ENCODE measurements around the gene LIMS2.

LIMS2 gene

DNA sequence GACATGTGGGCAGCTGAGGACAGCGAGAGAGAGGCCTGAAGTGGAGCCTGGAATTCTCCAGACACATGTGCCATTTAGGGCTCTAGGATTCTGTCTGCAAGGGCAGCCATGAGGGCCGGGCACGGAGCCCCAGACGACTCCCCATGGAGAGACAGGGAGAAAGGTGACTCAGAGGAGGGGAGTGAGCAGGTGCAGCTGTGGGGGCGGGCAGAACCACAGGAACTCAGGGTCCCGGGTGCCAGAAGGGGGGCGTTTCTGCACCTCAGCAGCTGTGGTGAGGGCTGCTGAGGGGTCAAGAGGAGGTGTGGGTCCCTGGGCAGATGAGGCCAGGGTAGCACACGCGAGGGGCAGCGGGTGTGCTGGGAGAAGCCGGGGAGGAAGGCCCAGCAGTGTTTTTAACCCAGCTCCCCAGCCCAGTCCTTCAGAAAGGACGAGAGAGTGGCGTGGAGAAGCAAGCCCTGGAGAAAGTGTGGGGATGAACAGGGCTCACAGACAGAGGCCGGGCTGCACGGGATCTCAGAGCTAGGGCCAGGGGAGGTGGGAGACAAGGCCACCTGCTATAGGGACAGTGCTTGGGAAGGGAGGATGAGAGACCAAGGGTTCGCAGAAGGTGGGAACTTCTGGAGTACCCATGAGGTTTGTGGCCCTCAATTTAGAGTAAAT, 21.8 kb downstream of the LIMS2 start:
- no peaks in the 10 kb centered on the region for H3K9me2 ChIP-seq (replicated peaks; ENCODE audit: insufficient read depth, low read length)
- H3K79me2 ChIP-seq (ENCODE audit: insufficient read depth, low read length): no peaks in the 10 kb centered on the region
- no peak overlapping the region for H3K9ac ChIP-seq (ENCODE audit: low read length)
- no peaks in the 10 kb centered on the region for H3K9me3 ChIP-seq (ENCODE audit: insufficient read depth, low read length)
- H3K27me3 ChIP-seq (ENCODE audit: low read length): no peaks in the 10 kb centered on the region
- H3F3A ChIP-seq (ENCODE audit: insufficient read depth): no peaks in the 10 kb centered on the region
- no peak overlapping the region for H3K4me3 ChIP-seq (ENCODE audit: insufficient read depth, low read length, poor library complexity, severe bottlenecking)
- H3K4me2 ChIP-seq (ENCODE audit: low read depth, low read length, poor library complexity, severe bottlenecking): no peak overlapping the region
- no peaks in the 10 kb centered on the region for H4K20me1 ChIP-seq (ENCODE audit: low read depth, low read length)
- no peaks in the 10 kb centered on the region for H3K36me3 ChIP-seq (ENCODE audit: low read length)
- TF ChIP-seq, protein P1, sequence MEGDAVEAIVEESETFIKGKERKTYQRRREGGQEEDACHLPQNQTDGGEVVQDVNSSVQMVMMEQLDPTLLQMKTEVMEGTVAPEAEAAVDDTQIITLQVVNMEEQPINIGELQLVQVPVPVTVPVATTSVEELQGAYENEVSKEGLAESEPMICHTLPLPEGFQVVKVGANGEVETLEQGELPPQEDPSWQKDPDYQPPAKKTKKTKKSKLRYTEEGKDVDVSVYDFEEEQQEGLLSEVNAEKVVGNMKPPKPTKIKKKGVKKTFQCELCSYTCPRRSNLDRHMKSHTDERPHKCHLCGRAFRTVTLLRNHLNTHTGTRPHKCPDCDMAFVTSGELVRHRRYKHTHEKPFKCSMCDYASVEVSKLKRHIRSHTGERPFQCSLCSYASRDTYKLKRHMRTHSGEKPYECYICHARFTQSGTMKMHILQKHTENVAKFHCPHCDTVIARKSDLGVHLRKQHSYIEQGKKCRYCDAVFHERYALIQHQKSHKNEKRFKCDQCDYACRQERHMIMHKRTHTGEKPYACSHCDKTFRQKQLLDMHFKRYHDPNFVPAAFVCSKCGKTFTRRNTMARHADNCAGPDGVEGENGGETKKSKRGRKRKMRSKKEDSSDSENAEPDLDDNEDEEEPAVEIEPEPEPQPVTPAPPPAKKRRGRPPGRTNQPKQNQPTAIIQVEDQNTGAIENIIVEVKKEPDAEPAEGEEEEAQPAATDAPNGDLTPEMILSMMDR (IDR thresholded peaks at IDR 0.05; ENCODE audit: insufficient read depth, low read length, poor library complexity, severe bottlenecking): no peak
- TF ChIP-seq EZH2phosphoT487 (conservative IDR thresholded peaks at IDR 0.05; ENCODE audit: low read length): no peak
- H2AFZ ChIP-seq (ENCODE audit: low read depth, low read length, severe bottlenecking): no peak overlapping the region
- no peak overlapping the region for H3K27ac ChIP-seq (ENCODE audit: low read depth, low read length)

DNA sequence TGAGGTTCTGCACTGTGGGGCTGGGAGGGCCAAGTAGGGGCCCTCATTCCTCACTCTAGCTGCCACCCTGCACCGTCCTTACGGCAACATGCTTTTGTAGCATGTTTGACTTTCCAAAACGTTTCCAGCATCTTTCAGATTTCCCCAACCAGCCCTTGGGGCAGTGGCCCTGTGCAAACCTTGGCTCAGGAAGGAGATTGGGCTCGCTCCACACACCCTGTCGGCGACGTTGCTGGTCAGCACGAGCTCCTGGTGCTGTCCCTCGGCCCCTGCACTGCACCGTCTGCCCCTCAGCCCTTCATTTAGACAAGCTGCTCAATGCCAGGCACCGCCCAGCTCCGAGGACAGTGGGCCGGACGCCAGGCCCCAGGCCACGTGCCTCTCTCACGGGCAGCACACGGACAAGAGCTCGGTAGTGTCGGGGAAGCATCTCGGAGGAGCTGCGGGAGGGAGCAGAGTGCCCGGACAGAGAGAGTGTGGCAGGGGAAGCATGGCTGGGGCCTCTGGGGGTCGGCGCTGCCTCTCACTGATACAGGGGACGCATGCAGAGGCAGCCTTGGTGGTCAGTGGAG, 22.5 kb downstream of the LIMS2 start:
- H3K36me3 ChIP-seq (ENCODE audit: low read length): no peaks in the 10 kb centered on the region
- no peak overlapping the region for H3K9ac ChIP-seq (ENCODE audit: low read length)
- no peaks in the 10 kb centered on the region for H3K27me3 ChIP-seq (ENCODE audit: low read length)
- H3F3A ChIP-seq (ENCODE audit: insufficient read depth): no peaks in the 10 kb centered on the region
- no peaks in the 10 kb centered on the region for H3K9me3 ChIP-seq (ENCODE audit: insufficient read depth, low read length)
- H3K9me2 ChIP-seq (replicated peaks; ENCODE audit: insufficient read depth, low read length): no peaks in the 10 kb centered on the region
- H2AFZ ChIP-seq (ENCODE audit: low read depth, low read length, severe bottlenecking): no peak overlapping the region
- H4K20me1 ChIP-seq (ENCODE audit: low read depth, low read length): no peaks in the 10 kb centered on the region
- no peak for TF ChIP-seq EZH2phosphoT487 (conservative IDR thresholded peaks at IDR 0.05; ENCODE audit: low read length)
- TF ChIP-seq, protein P1 (IDR thresholded peaks at IDR 0.05; ENCODE audit: insufficient read depth, low read length, poor library complexity, severe bottlenecking): no peak
- no peak overlapping the region for H3K4me2 ChIP-seq (ENCODE audit: low read depth, low read length, poor library complexity, severe bottlenecking)
- no peaks in the 10 kb centered on the region for H3K79me2 ChIP-seq (ENCODE audit: insufficient read depth, low read length)
- no peak overlapping the region for H3K27ac ChIP-seq (ENCODE audit: low read depth, low read length)
- no peak overlapping the region for H3K4me3 ChIP-seq (ENCODE audit: insufficient read depth, low read length, poor library complexity, severe bottlenecking)

DNA sequence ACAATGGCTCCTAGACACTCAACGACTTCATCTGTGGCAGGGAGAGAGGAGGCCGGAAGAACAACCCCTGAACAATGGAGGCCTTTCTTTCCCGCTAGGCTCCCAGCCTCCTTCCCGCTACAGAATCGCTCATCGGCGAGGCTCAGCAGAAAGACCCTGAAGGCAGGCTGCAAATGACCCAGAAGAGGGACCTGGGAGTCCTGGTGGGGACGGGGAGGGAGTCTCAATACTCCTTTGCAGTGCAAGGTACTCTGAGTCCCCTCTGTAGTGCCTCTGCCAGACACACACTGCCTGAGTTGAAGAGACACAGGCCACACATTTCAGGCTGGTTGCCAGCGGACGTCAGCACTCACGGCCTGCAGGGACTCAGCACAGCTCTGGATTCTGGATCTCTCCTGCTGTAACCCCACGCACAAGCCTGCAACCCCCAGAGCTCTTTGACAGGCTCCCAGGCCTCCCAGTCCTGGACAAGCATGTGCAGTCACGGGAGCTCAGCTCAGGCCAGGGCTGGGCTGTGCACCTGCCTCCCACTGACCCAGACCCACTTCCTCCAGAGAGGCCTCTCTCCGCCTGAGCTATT, 23.3 kb downstream of the LIMS2 start:
- Histone ChIP-seq H3K4me2 (ENCODE audit: low read depth, low read length, poor library complexity, severe bottlenecking) (no peak overlapping the region), H3K27me3 (ENCODE audit: low read length) (no peaks in the 10 kb centered on the region), H3K27ac (ENCODE audit: low read depth, low read length) (no peak overlapping the region), H3F3A (ENCODE audit: insufficient read depth) (no peaks in the 10 kb centered on the region), H3K9me3 (ENCODE audit: insufficient read depth, low read length) (no peaks in the 10 kb centered on the region), H4K20me1 (ENCODE audit: low read depth, low read length) (no peaks in the 10 kb centered on the region), H3K36me3 (ENCODE audit: low read length) (no peaks in the 10 kb centered on the region), H2AFZ (ENCODE audit: low read depth, low read length, severe bottlenecking) (no peak overlapping the region), H3K9ac (ENCODE audit: low read length) (no peak overlapping the region), H3K9me2 (replicated peaks; ENCODE audit: insufficient read depth, low read length) (no peaks in the 10 kb centered on the region), H3K79me2 (ENCODE audit: insufficient read depth, low read length) (no peaks in the 10 kb centered on the region), H3K4me3 (ENCODE audit: insufficient read depth, low read length, poor library complexity, severe bottlenecking) (no peak overlapping the region)
- TF ChIP-seq, protein P1 (IDR thresholded peaks at IDR 0.05; ENCODE audit: insufficient read depth, low read length, poor library complexity, severe bottlenecking): no peak
- TF ChIP-seq EZH2phosphoT487 (conservative IDR thresholded peaks at IDR 0.05; ENCODE audit: low read length): no peak
